HEK293 (cell line): Measurements from ENCODE around the gene RNF10.

Experiments used
- EGR2 ChIP-seq: fragments of 450-650 bp; formaldehyde crosslinking; IDR thresholded peaks from 2 replicates; pipeline ENCODE4 v1.5.1; 2016; ENCODE audit warnings: low read depth, missing biosample characterization, missing genetic modification characterization
- FEZF1 ChIP-seq: fragments of 450-650 bp; formaldehyde crosslinking; IDR thresholded peaks from 2 replicates; pipeline ENCODE4 v1.5.1; 2016; ENCODE audit warnings: missing biosample characterization, missing genetic modification characterization
- GLI4 ChIP-seq: fragments of 450-650 bp; formaldehyde crosslinking; IDR thresholded peaks from 2 replicates; pipeline ENCODE4 v1.5.1; 2016; ENCODE audit warnings: missing biosample characterization, missing genetic modification characterization
- GLIS2 ChIP-seq: fragments of 450-650 bp; formaldehyde crosslinking; IDR thresholded peaks from 2 replicates; pipeline ENCODE4 v1.5.1; 2016; ENCODE audit warnings: missing biosample characterization, missing genetic modification characterization
- HOXD13 ChIP-seq: sonication (generic); formaldehyde crosslinking; IDR thresholded peaks from 2 replicates; pipeline ENCODE4 v1.8.0; 2022; ENCODE audit warnings: missing genetic modification reagents, borderline replicate concordance
- KLF1 ChIP-seq: fragments of 450-650 bp; formaldehyde crosslinking; IDR thresholded peaks from 2 replicates; pipeline ENCODE4 v1.5.1; 2016; ENCODE audit warnings: missing biosample characterization, missing genetic modification characterization
- SP2 ChIP-seq: fragments of 450-650 bp; formaldehyde crosslinking; IDR thresholded peaks from 2 replicates; pipeline ENCODE4 v1.5.1; 2016; ENCODE audit warnings: missing biosample characterization, missing genetic modification characterization
- WT1 ChIP-seq: fragments of 450-650 bp; formaldehyde crosslinking; IDR thresholded peaks from 2 replicates; pipeline ENCODE4 v1.5.1; 2016; ENCODE audit warnings: missing biosample characterization, missing genetic modification characterization
- ZBTB20 ChIP-seq: fragments of 450-650 bp; formaldehyde crosslinking; IDR thresholded peaks from 2 replicates; pipeline ENCODE4 v1.5.1; 2016; ENCODE audit warnings: missing biosample characterization, missing genetic modification characterization
- ZFP3 ChIP-seq: fragments of 450-650 bp; formaldehyde crosslinking; IDR thresholded peaks from 2 replicates; pipeline ENCODE4 v1.5.1; 2016; ENCODE audit warnings: low read depth, missing biosample characterization, missing genetic modification characterization
- ZIC2 ChIP-seq: fragments of 450-650 bp; formaldehyde crosslinking; IDR thresholded peaks from 2 replicates; pipeline ENCODE4 v1.5.1; 2016; ENCODE audit warnings: missing biosample characterization, missing genetic modification characterization
- ZNF16 ChIP-seq: fragments of 450-650 bp; formaldehyde crosslinking; IDR thresholded peaks from 2 replicates; pipeline ENCODE4 v1.5.1; 2016; ENCODE audit warnings: low read depth, missing biosample characterization, missing genetic modification characterization
- ZNF174 ChIP-seq: fragments of 450-650 bp; formaldehyde crosslinking; IDR thresholded peaks from 2 replicates; pipeline ENCODE4 v1.5.0; 2017; ENCODE audit warnings: missing biosample characterization, mild to moderate bottlenecking, missing genetic modification characterization
- ZNF184 ChIP-seq: fragments of 450-650 bp; IDR thresholded peaks from 2 replicates; pipeline ENCODE4 v1.5.1; 2018; ENCODE audit warnings: missing biosample characterization, mild to moderate bottlenecking, missing genetic modification characterization
- ZNF211 ChIP-seq: fragments of 450-650 bp; formaldehyde crosslinking; IDR thresholded peaks from 2 replicates; pipeline ENCODE4 v1.5.1; 2016; ENCODE audit warnings: low read depth, missing biosample characterization, missing genetic modification characterization
- ZNF223 ChIP-seq: fragments of 450-650 bp; formaldehyde crosslinking; IDR thresholded peaks from 2 replicates; pipeline ENCODE4 v1.5.1; 2016; ENCODE audit warnings: missing biosample characterization, missing genetic modification characterization
- ZNF239 ChIP-seq: fragments of 450-650 bp; formaldehyde crosslinking; IDR thresholded peaks from 2 replicates; pipeline ENCODE4 v1.5.1; 2016; ENCODE audit warnings: missing biosample characterization, missing genetic modification characterization
- ZNF335 ChIP-seq: fragments of 450-650 bp; formaldehyde crosslinking; conservative IDR thresholded peaks from 2 replicates; pipeline ENCODE4 v1.5.1; 2016; ENCODE audit warnings: missing biosample characterization, missing genetic modification characterization
- ZNF423 ChIP-seq: fragments of 450-650 bp; formaldehyde crosslinking; IDR thresholded peaks from 2 replicates; pipeline ENCODE4 v1.5.1; 2016; ENCODE audit warnings: missing biosample characterization, missing genetic modification characterization
- ZNF514 ChIP-seq: fragments of 450-650 bp; formaldehyde crosslinking; IDR thresholded peaks from 2 replicates; pipeline ENCODE4 v1.5.1; 2016; ENCODE audit warnings: missing biosample characterization, missing genetic modification characterization
- ZNF621 ChIP-seq: fragments of 450-650 bp; formaldehyde crosslinking; IDR thresholded peaks from 2 replicates; pipeline ENCODE4 v1.5.1; 2017; ENCODE audit warnings: missing biosample characterization, missing genetic modification characterization
- ZSCAN16 ChIP-seq: fragments of 450-650 bp; formaldehyde crosslinking; IDR thresholded peaks from 2 replicates; pipeline ENCODE4 v1.5.1; 2016; ENCODE audit warnings: missing biosample characterization, missing genetic modification characterization
- ZSCAN30 ChIP-seq: fragments of 450-650 bp; IDR thresholded peaks from 2 replicates; pipeline ENCODE4 v1.5.1; 2018; ENCODE audit warnings: missing biosample characterization, mild to moderate bottlenecking, missing genetic modification characterization, moderate library complexity
- TF ChIP-seq, protein P1 (sequence below): fragments of 450-650 bp; formaldehyde crosslinking; conservative IDR thresholded peaks from 2 replicates; pipeline ENCODE4 v1.5.1; 2016; ENCODE audit warnings: low read depth, missing biosample characterization, missing genetic modification characterization
- TF ChIP-seq, protein P2 (sequence below): fragments of 450-650 bp; formaldehyde crosslinking; IDR thresholded peaks from 2 replicates; pipeline ENCODE4 v1.5.1; 2016; ENCODE audit warnings: missing biosample characterization, missing genetic modification characterization
- TF ChIP-seq, protein P3 (sequence below): fragments of 450-650 bp; formaldehyde crosslinking; IDR thresholded peaks from 2 replicates; pipeline ENCODE4 v1.5.1; 2017; ENCODE audit warnings: missing biosample characterization, missing genetic modification characterization
- TF ChIP-seq, protein P4 (sequence below): fragments of 450-650 bp; formaldehyde crosslinking; IDR thresholded peaks from 2 replicates; pipeline ENCODE4 v1.5.1; 2016; ENCODE audit warnings: missing biosample characterization, missing genetic modification characterization, borderline replicate concordance

The RNF10 gene

DNA sequence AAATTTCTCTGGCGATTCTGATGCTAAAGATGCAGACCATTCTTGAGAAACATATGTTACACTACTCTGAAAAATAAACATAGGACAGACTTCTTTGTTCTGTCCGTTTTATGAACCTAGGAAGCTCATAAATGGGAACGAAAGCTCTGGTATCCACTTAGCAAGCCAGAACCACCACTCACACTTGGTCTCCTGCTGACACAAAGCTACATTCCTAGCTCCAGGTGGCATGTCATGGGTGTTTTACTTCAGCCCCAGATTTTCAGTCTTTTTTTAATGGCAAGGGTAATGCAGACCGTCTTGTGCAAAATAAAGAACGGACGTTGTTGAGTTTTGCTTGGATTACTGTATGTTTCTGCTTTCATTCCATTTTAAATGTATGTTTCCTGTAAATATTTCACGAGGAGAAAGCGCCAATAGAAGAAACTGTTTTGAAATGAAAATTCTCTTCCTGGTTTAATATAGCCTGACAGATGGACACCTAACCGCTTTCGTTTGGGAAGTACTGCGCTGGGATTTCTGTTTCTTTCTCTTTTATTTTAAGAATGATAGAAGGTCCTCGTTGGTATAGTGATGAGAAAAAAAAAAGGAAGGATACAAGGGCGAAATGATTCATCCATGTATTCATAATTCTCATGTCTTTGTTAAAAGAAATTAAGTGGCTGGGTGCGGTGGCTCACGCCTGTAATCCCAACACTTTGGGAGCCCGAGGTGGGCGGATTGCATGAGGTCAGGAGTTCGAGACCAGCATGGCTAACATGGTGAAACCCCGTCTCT, 4.3 kb upstream of the RNF10 start (continued):
- TF ChIP-seq, protein P1, sequence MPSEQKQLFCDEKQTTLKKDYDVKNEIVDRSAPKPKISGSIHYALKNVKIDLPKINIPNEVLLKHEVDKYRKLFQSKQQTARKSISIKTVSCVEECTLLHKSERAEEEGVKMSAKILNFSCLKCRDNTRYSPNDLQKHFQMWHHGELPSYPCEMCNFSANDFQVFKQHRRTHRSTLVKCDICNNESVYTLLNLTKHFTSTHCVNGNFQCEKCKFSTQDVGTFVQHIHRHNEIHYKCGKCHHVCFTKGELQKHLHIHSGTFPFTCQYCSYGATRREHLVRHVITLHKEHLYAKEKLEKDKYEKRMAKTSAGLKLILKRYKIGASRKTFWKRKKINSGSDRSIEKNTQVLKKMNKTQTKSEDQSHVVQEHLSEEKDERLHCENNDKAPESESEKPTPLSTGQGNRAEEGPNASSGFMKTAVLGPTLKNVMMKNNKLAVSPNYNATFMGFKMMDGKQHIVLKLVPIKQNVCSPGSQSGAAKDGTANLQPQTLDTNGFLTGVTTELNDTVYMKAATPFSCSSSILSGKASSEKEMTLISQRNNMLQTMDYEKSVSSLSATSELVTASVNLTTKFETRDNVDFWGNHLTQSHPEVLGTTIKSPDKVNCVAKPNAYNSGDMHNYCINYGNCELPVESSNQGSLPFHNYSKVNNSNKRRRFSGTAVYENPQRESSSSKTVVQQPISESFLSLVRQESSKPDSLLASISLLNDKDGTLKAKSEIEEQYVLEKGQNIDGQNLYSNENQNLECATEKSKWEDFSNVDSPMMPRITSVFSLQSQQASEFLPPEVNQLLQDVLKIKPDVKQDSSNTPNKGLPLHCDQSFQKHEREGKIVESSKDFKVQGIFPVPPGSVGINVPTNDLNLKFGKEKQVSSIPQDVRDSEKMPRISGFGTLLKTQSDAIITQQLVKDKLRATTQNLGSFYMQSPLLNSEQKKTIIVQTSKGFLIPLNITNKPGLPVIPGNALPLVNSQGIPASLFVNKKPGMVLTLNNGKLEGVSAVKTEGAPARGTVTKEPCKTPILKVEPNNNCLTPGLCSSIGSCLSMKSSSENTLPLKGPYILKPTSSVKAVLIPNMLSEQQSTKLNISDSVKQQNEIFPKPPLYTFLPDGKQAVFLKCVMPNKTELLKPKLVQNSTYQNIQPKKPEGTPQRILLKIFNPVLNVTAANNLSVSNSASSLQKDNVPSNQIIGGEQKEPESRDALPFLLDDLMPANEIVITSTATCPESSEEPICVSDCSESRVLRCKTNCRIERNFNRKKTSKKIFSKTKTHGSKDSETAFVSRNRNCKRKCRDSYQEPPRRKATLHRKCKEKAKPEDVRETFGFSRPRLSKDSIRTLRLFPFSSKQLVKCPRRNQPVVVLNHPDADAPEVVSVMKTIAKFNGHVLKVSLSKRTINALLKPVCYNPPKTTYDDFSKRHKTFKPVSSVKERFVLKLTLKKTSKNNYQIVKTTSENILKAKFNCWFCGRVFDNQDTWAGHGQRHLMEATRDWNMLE: no peak
- TF ChIP-seq ZFP3 (tag by site-specific recombination): no peak
- no peak for TF ChIP-seq ZNF514 (tag by site-specific recombination)
- TF ChIP-seq, protein P2, sequence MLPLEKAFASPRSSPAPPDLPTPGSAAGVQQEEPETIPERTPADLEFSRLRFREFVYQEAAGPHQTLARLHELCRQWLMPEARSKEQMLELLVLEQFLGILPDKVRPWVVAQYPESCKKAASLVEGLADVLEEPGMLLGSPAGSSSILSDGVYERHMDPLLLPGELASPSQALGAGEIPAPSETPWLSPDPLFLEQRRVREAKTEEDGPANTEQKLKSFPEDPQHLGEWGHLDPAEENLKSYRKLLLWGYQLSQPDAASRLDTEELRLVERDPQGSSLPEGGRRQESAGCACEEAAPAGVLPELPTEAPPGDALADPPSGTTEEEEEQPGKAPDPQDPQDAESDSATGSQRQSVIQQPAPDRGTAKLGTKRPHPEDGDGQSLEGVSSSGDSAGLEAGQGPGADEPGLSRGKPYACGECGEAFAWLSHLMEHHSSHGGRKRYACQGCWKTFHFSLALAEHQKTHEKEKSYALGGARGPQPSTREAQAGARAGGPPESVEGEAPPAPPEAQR: no peak
- TF ChIP-seq, protein P3, sequence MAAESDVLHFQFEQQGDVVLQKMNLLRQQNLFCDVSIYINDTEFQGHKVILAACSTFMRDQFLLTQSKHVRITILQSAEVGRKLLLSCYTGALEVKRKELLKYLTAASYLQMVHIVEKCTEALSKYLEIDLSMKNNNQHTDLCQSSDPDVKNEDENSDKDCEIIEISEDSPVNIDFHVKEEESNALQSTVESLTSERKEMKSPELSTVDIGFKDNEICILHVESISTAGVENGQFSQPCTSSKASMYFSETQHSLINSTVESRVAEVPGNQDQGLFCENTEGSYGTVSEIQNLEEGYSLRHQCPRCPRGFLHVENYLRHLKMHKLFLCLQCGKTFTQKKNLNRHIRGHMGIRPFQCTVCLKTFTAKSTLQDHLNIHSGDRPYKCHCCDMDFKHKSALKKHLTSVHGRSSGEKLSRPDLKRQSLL (tag by site-specific recombination): peak; percentile 58
- peak; percentile 74; the same call in 1 of the 2 replicates for TF ChIP-seq ZNF335 (tag by site-specific recombination)
- TF ChIP-seq ZBTB20: peak; percentile 81
- no peak for TF ChIP-seq GLI4 (tag by site-specific recombination)
- TF ChIP-seq ZSCAN30 (tag by site-specific recombination): peak; percentile 44
- no peak for TF ChIP-seq ZNF223 (tag by site-specific recombination)
- TF ChIP-seq ZNF621 (tag by site-specific recombination): no peak
- TF ChIP-seq ZNF211: no peak
- no peak for TF ChIP-seq ZNF239 (tag by site-specific recombination)
- peak; percentile 71 for TF ChIP-seq FEZF1
- TF ChIP-seq GLIS2 (tag by site-specific recombination): no peak
- TF ChIP-seq, protein P4, sequence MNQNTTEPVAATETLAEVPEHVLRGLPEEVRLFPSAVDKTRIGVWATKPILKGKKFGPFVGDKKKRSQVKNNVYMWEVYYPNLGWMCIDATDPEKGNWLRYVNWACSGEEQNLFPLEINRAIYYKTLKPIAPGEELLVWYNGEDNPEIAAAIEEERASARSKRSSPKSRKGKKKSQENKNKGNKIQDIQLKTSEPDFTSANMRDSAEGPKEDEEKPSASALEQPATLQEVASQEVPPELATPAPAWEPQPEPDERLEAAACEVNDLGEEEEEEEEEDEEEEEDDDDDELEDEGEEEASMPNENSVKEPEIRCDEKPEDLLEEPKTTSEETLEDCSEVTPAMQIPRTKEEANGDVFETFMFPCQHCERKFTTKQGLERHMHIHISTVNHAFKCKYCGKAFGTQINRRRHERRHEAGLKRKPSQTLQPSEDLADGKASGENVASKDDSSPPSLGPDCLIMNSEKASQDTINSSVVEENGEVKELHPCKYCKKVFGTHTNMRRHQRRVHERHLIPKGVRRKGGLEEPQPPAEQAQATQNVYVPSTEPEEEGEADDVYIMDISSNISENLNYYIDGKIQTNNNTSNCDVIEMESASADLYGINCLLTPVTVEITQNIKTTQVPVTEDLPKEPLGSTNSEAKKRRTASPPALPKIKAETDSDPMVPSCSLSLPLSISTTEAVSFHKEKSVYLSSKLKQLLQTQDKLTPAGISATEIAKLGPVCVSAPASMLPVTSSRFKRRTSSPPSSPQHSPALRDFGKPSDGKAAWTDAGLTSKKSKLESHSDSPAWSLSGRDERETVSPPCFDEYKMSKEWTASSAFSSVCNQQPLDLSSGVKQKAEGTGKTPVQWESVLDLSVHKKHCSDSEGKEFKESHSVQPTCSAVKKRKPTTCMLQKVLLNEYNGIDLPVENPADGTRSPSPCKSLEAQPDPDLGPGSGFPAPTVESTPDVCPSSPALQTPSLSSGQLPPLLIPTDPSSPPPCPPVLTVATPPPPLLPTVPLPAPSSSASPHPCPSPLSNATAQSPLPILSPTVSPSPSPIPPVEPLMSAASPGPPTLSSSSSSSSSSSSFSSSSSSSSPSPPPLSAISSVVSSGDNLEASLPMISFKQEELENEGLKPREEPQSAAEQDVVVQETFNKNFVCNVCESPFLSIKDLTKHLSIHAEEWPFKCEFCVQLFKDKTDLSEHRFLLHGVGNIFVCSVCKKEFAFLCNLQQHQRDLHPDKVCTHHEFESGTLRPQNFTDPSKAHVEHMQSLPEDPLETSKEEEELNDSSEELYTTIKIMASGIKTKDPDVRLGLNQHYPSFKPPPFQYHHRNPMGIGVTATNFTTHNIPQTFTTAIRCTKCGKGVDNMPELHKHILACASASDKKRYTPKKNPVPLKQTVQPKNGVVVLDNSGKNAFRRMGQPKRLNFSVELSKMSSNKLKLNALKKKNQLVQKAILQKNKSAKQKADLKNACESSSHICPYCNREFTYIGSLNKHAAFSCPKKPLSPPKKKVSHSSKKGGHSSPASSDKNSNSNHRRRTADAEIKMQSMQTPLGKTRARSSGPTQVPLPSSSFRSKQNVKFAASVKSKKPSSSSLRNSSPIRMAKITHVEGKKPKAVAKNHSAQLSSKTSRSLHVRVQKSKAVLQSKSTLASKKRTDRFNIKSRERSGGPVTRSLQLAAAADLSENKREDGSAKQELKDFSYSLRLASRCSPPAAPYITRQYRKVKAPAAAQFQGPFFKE (tag by site-specific recombination): no peak
- TF ChIP-seq SP2: no peak
- TF ChIP-seq KLF1 (tag by site-specific recombination): 0 out of 2 replicates have a peak, but pooled peaks have one; percentile 42
- peak; percentile 89 for TF ChIP-seq ZIC2
- no peak for TF ChIP-seq HOXD13 (CRISPR knock-in tag)
- peak; percentile 85 for TF ChIP-seq ZNF423 (tag by site-specific recombination)
- TF ChIP-seq ZSCAN16 (tag by site-specific recombination): no peak
- TF ChIP-seq ZNF16 (tag by site-specific recombination): no peak
- TF ChIP-seq ZNF174 (tag by site-specific recombination): no peak
- TF ChIP-seq EGR2 (tag by site-specific recombination): peak; percentile 51
- no peak for TF ChIP-seq WT1
- no peak for TF ChIP-seq ZNF184 (tag by site-specific recombination)
